GM18520 (cell line): ENCODE measurements around the gene DUSP23.

Experiments used
- ATAC-seq: cut with Tn5 transposase; IDR thresholded peaks from one replicate; pipeline ENCODE4 v1.9.1; 2021; ENCODE audit not compliant: unreplicated experiment

Gene DUSP23

GRCh38 chr1:159780583-159781582 lies at the start of gene DUSP23:
TSS of gene DUSP23 (plus strand) at chr1:159780962. CDS start at chr1:159781101, 139 bp downstream.
- ATAC-seq = peak; percentile 96

GRCh38 chr1:159737238-159737916 lies 43.4 kb upstream of the DUSP23 start:
- no peak for ATAC-seq

GRCh38 chr1:159743651-159744410 lies 36.9 kb upstream of the DUSP23 start:
- ATAC-seq = no peak

- no peak for ATAC-seq
Measured at GRCh38 chr1:159746666-159747065, 34.1 kb upstream of the DUSP23 start.

GRCh38 chr1:159748370-159748769 lies 32.4 kb upstream of the DUSP23 start:
- no peak for ATAC-seq

GRCh38 chr1:159749630-159750029 lies 31.1 kb upstream of the DUSP23 start:
- ATAC-seq = no peak

- no peak for ATAC-seq
Measured at GRCh38 chr1:159750621-159751020, 30.1 kb upstream of the DUSP23 start.

GRCh38 chr1:159751031-159751430 lies 29.7 kb upstream of the DUSP23 start:
- no peak for ATAC-seq

- ATAC-seq = no peak
Measured at GRCh38 chr1:159752135-159752580, 28.6 kb upstream of the DUSP23 start.

GRCh38 chr1:159753386-159753785 lies 27.4 kb upstream of the DUSP23 start:
- no peak for ATAC-seq

- ATAC-seq = no peak
Measured at GRCh38 chr1:159755451-159756007, 25.2 kb upstream of the DUSP23 start.

- ATAC-seq = no peak
Measured at GRCh38 chr1:159756397-159756796, 24.4 kb upstream of the DUSP23 start.

GRCh38 chr1:159763686-159764085 lies 17.1 kb upstream of the DUSP23 start:
- no peak for ATAC-seq

- ATAC-seq = no peak
Measured at GRCh38 chr1:159765806-159766205, 15.0 kb upstream of the DUSP23 start.

- ATAC-seq = no peak
Measured at GRCh38 chr1:159771127-159771895, 9.5 kb upstream of the DUSP23 start.

- no peak for ATAC-seq
Measured at GRCh38 chr1:159774465-159774864, 6.3 kb upstream of the DUSP23 start.

GRCh38 chr1:159775716-159776115 lies 5.0 kb upstream of the DUSP23 start:
- no peak for ATAC-seq

GRCh38 chr1:159778266-159778665 lies 2.5 kb upstream of the DUSP23 start:
- ATAC-seq = no peak

GRCh38 chr1:159779403-159779851 lies 1.3 kb upstream of the DUSP23 start:
- no peak for ATAC-seq

- ATAC-seq = no peak
Measured at GRCh38 chr1:159781992-159782391, 1.2 kb downstream of the DUSP23 start.
